ENCODE measurements around the gene DCAF6.

DCAF6 gene

DNA sequence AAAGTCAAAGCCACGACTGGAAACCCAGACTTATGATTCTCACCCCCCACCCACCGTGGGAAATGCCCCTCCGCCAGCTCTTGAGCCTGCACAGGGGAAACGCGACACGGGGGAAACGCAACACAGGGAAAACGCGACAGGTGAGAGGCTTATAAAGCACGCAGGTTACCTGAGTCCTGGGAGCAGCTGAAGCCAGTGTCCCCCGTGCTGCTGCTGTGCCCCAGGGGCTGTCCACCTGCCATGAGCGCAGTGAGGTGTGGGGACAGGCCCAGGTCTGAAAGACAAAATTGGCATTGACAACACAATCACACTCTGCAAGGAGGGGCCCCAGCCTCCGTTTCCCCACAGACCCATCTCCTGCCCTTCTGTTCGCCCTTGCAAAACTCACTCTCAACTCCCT is 153.9 kb downstream of the DCAF6 start:
- Mint-ChIP-seq H3K36me3 (ENCODE audit: insufficient read depth) (no peaks in the 10 kb centered on the region), H3K4me3 (no peak overlapping the region), H3K27me3 (peaks cover 6 to 46% of the 10 kb centered on the region in 2 donors), H3K4me1 (ENCODE audit: low read depth in 2 of 2) (no peaks in the 10 kb centered on the region), H3K9me3 (no peaks in the 10 kb centered on the region), H3K27ac (no peak overlapping the region)
- ATAC-seq (replicated peaks) (no peak), DNase-seq (no peak)

DNA sequence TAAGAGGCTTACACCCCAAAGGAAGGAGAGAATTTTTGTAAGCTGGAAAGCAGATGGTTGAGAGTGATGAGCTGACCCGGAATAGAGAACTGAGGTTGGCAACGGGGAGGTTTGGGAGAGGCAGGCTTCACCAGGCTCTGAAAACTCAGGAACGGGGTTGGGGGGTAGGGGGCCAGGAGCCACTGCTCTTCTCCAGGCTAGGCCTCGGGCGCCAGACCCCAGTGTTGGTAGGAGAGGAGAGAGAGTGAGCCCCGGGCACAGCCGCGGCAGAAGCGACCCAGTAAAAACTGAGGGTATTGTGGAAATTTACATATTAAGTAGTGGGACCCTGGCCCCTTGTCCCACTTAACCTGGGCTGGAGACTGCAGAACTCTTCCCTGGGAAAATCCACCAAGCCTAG is 154.6 kb downstream of the DCAF6 start:
- peak overlapping the region in 1 of 2 donors; percentile 19 for H3K27ac Mint-ChIP-seq
- ATAC-seq (replicated peaks) (no peak), DNase-seq (no peak)
- no peaks in the 10 kb centered on the region for H3K4me1 Mint-ChIP-seq (ENCODE audit: low read depth in 2 of 2)
- no peaks in the 10 kb centered on the region for H3K36me3 Mint-ChIP-seq (ENCODE audit: insufficient read depth)
- no peaks in the 10 kb centered on the region for H3K9me3 Mint-ChIP-seq
- H3K27me3 Mint-ChIP-seq, result peaks cover 6 to 46% of the 10 kb centered on the region in 2 donors
- H3K4me3 Mint-ChIP-seq, result no peak overlapping the region

DNA sequence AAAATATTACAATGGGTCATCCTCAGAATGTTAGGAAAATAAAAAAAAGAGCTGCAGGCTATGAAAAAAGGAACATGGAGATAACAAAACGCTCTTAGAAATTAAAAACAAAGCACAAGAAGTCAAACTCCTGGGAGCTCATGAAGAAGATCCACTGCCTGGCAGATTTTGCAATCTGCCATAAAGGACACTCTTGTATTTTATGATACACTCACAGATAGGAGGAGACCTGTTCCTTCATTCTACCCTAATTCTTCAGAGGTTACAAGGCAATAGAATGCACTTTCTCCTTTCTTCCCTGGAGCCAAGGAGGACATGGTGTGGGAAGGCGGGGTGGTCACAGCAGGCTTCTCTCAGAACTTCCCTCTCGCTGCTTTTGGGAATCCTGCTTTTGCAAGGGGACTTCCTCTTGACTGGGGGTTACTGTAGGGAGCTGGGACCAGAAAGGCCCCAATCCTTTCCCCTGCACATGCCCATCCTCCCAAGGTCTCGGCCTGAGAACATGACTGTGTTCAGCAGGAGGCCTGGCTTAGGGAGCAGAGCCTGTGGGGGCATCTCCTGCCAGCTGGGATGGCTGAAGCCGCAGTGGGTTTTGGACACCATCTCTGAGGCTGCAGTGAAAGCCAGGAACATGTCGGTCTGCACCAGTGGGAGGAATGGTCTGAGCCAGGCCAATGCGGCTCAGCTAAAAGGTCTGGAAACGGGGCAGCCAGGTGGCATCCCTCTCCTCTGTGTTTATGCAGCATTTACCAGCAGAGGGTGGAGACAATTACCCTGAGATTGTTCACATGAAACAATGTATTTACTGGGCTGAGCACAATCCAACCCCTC is 155.5 kb downstream of the DCAF6 start:
- no peaks in the 10 kb centered on the region for H3K36me3 Mint-ChIP-seq (ENCODE audit: insufficient read depth)
- no peak for ATAC-seq (replicated peaks)
- H3K27ac Mint-ChIP-seq, result no peak overlapping the region
- no peaks in the 10 kb centered on the region for H3K9me3 Mint-ChIP-seq
- DNase-seq, result no peak
- H3K4me1 Mint-ChIP-seq (ENCODE audit: low read depth in 2 of 2), result no peaks in the 10 kb centered on the region
- no peak overlapping the region for H3K4me3 Mint-ChIP-seq
- peaks cover 6 to 41% of the 10 kb centered on the region in 2 donors for H3K27me3 Mint-ChIP-seq

DNA sequence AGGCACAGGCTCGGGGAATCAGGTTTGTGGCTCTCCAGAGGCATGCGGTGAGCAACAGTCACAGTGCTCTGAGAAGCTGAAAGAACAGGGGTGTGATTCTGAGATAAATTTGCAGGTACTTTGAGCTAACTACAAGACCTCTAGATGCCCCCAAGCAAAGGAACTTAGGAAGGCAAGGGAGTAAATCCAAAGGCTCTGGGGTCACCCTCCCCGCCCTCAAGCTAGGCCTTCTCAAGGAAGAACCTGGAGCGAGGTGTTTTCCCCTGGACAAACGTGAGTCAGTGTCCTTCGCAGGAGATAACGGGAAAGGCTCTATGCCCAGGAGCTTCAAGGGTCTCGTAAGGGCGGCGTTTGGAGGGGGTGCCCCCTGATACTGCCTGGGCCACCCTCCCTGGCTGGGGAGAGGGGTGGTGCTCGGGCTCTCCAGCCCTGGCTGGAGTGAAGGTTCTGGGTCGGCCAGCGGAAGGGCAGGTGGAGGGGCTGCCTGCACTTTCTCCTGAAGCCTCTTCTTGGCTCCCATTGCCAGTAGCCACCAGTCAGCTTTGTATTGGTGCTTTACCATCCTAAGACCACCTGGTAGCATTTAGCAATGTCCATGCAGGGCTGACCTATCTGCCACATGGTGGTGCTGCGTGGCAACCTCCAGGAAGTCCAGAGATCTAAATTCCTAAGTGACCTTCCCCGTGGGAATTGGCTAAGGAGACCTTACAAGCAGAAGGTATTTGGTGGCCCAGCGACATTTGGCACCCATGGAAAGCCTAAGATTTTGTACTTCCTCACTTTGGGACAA is 156.3 kb downstream of the DCAF6 start:
- no peak overlapping the region for H3K27ac Mint-ChIP-seq
- DNase-seq (no peak), ATAC-seq (replicated peaks) (no peak)
- H3K4me1 Mint-ChIP-seq (ENCODE audit: low read depth in 2 of 2), result no peaks in the 10 kb centered on the region
- H3K9me3 Mint-ChIP-seq, result no peaks in the 10 kb centered on the region
- H3K27me3 Mint-ChIP-seq, result peaks cover 5 to 37% of the 10 kb centered on the region in 2 donors
- no peaks in the 10 kb centered on the region for H3K36me3 Mint-ChIP-seq (ENCODE audit: insufficient read depth)
- H3K4me3 Mint-ChIP-seq, result no peak overlapping the region

DNA sequence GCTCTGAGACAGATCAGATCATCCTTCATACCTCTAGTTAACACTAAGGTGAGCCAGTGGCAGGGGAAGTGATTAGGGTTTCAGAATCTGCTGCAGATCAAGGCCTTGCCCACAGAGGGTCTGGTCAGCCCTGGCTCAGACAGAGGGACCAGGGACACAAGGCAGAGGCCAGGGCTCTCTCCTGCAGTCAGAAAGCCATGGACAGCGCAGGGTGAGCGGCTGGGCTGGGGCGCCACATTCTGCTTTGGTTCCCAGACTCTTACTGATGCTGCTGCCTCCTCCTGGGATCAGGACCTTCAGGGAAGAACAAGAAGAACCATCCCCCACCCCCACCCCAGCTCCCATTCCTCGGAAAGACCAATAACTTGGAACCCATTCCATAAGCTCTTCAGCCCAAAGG is 157.1 kb downstream of the DCAF6 start:
- H3K4me3 Mint-ChIP-seq, result no peak overlapping the region
- ATAC-seq (replicated peaks) (no peak), DNase-seq (no peak)
- no peak overlapping the region for H3K27ac Mint-ChIP-seq
- peaks cover 0 to 37% of the 10 kb centered on the region in 2 donors for H3K27me3 Mint-ChIP-seq
- H3K36me3 Mint-ChIP-seq (ENCODE audit: insufficient read depth), result no peaks in the 10 kb centered on the region
- no peaks in the 10 kb centered on the region for H3K9me3 Mint-ChIP-seq
- H3K4me1 Mint-ChIP-seq (ENCODE audit: low read depth in 2 of 2), result no peaks in the 10 kb centered on the region

DNA sequence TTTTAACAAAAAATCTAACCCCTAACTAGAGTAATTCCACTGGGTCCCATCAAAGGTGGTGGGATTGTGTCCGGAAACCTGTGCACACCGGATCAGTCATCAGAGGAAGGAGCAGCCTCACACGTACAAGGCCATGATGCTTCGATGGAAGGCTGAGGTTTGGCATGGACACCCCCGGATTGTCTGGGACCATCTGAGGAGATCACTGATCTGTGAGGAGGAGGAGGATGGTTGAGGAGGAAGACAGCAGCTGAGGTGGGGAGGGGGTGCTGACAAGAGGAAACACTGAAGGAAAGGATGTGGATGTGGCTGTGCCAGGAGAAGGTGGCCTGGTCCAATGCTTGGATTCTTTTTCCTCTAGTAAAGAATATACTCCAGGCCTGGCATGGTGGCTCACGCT is 159.0 kb downstream of the DCAF6 start:
- ATAC-seq (replicated peaks) (no peak), DNase-seq (no peak)
- H3K36me3 Mint-ChIP-seq (ENCODE audit: insufficient read depth), result no peaks in the 10 kb centered on the region
- H3K9me3 Mint-ChIP-seq, result no peaks in the 10 kb centered on the region
- no peak overlapping the region for H3K4me3 Mint-ChIP-seq
- H3K27ac Mint-ChIP-seq, result no peak overlapping the region
- peaks cover 0 to 24% of the 10 kb centered on the region in 2 donors for H3K27me3 Mint-ChIP-seq
- no peaks in the 10 kb centered on the region for H3K4me1 Mint-ChIP-seq (ENCODE audit: low read depth in 2 of 2)

DNA sequence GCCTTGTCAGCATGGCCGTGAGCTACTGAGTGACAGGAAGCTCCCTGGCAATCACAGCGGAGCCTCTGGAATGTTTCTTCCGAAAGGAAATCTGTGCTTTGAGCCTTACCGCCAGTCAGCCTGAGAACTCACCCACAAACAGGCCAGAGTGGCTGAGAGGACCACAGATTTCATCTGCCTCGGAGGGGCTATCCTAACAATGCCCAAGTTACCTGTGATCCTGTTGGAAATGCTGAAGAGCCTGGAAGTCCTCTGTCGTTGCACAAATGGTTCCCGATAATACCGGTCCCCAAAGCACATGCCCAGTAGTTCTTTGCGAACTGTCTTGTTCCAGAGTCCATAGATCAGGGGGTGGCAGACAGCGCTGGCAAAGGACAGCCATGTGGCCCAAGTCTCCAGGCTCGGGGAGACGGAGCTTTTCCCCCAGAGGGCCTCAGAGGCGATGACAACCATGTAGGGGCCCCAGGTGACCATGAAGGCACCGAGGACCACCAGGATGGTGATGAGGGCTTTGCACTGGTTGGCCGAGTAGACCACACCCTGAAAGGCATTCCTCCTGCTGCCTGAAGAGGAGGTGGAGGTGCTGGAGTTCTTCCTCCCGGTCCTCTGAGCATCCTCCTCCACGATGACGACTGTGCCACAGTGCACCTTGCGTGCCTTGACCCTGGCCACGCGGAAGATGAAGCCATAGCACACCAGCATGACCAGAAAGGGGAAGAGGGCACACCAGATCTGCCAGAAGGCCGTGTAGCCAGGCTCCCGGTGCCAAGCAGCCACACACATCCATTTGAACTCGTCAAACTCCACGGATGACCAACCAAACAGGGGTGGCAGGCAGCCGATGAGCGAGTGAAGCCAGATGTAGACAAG is 160.0 kb downstream of the DCAF6 start:
- Mint-ChIP-seq H3K36me3 (ENCODE audit: insufficient read depth) (no peaks in the 10 kb centered on the region), H3K27me3 (peaks cover 0 to 14% of the 10 kb centered on the region in 2 donors), H3K4me1 (ENCODE audit: low read depth in 2 of 2) (no peaks in the 10 kb centered on the region), H3K4me3 (no peak overlapping the region), H3K27ac (no peak overlapping the region), H3K9me3 (no peaks in the 10 kb centered on the region)
- DNase-seq (no peak), ATAC-seq (replicated peaks) (no peak)

DNA sequence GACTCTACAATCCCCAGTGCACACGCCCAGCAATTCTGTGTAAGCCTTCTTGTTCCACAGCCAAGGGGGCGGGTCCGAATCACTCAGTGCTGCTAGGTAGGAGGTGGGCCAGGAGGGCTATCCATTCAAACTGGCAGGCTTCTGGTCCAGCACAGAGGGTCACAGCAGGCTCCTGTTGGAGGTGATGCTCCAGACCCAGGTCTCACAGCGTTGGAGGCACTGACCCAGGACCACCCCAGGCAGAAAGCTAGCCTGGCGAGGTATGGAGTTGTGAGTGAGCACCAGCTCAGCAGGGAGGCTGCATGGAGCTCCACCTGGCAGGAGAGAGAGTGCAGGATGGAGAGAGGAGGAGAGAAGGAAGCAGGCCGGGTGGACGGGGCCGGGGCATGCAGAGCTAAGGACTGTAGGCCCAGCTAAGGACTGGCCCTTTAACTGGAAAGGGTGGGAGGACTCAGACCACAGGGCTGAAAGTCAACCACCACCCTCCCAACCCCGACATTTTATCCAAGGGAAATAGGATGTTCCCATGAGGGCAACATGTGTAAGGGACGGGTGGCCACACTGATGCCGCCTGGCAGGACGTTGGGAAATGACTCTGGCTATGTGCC is 161.5 kb downstream of the DCAF6 start:
- DNase-seq (no peak), ATAC-seq (replicated peaks) (no peak)
- Mint-ChIP-seq H3K36me3 (ENCODE audit: insufficient read depth) (no peaks in the 10 kb centered on the region), H3K27me3 (peaks cover 2 to 14% of the 10 kb centered on the region in 2 donors), H3K4me1 (ENCODE audit: low read depth in 2 of 2) (no peaks in the 10 kb centered on the region), H3K27ac (no peak overlapping the region), H3K9me3 (no peaks in the 10 kb centered on the region), H3K4me3 (no peak overlapping the region)

DNA sequence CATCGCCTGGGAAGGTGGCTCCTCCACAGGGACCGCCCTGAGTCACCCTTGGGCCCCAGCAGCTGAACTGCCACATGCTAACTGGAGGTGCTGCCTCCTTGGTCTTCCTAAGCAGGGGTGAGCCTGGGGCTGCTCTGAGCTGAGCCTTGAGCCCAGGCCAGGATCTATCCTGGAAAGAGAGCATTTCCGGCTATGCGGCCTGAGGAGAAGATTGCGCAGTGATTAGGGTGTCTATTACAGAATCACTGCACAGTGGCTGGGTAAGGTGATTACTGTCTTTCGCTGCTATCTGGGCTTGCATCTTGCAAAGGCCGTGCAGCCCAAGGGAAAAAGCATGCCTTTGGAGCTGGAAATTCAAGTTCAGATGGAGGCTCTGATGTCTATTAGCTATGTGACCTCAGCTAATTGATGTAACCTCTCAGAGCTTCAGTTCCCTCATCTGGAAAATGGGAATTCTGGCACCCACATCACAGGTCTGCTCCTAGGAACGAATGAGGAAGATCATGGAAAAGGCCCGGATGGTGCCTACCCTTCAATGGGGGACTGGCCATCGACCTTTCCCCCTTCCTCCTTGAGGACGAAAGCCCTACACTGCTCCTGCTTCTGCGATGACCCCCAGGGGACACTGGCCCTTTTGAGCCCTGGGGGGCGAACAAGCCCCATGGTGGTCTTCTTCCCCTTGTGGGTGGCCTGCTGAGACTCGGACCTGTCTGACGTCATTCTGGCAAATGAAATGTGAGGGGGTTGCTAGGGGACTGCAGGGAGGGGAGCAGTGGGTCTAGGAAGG is 162.2 kb downstream of the DCAF6 start:
- H3K9me3 Mint-ChIP-seq, result no peaks in the 10 kb centered on the region

DNA sequence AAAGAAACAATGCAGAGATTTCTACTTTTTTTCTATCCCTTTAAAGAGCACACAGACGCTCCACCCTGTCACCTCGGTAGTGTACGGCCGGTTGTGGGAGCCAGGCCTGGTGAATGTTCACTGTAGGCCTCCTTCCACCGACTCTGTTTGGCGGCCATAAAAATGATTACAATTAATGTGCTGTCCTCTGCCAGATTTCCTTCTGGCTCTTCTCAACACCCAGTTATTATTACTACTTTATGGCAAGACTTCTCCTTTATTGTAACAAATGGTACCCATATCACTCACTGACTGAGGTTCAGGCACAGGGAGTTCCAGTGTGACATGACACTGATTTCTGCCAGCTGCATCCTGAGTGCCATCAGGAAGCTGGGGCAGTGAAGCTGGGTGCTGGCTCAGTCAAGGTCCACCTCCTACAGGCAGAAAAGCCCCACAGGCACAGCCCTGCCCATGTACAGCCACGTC is 162.9 kb downstream of the DCAF6 start:
- ATAC-seq (replicated peaks), result no peak

More for the DNA sequence above, 162.2 kb downstream of the DCAF6 start:
- ATAC-seq (replicated peaks), result no peak
- Mint-ChIP-seq H3K36me3 (ENCODE audit: insufficient read depth) (no peaks in the 10 kb centered on the region), H3K27me3 (peaks cover 9 to 18% of the 10 kb centered on the region in 2 donors), H3K4me1 (ENCODE audit: low read depth in 2 of 2) (no peaks in the 10 kb centered on the region), H3K4me3 (no peak overlapping the region), H3K27ac (no peak overlapping the region)
- no peak for DNase-seq

DNA sequence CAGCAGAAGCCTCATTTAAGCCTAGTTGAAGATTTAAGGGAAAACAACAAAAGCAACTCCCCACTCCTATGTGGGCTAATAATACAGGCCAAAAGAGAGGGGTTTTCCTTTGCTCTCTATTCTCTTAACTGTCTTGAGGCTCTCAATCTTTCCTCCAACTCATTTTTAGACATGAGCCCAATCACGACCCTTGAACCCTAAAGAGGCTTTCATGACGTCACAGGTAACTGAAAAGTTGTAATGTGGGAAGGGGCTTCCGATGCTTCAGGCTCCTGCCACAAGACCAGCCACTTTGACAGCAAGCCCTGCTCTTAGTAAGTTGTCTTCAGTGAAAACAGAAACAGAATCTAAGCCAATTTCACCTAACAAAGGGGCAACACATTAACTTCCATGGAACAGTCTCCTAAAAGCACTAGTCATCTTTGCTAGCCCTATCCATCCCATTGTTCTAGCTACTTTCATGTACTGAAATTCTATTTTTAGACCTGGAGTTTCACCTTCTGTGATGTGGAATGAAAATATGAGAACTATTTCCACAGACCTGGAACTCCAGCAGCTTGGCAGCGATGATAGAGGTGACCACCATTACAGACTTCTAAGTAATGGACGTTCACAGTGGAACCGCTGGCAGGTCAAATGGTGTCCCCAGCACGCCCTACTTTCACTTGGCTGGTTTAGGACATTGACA is 164.0 kb downstream of the DCAF6 start:
- H3K4me1 Mint-ChIP-seq (ENCODE audit: low read depth in 2 of 2), result no peaks in the 10 kb centered on the region
- no peaks in the 10 kb centered on the region for H3K36me3 Mint-ChIP-seq (ENCODE audit: insufficient read depth)
- H3K27me3 Mint-ChIP-seq, result peaks cover 20 to 24% of the 10 kb centered on the region in 2 donors
- no peak overlapping the region for H3K4me3 Mint-ChIP-seq
- no peak for ATAC-seq (replicated peaks)
- no peaks in the 10 kb centered on the region for H3K9me3 Mint-ChIP-seq
- no peak overlapping the region for H3K27ac Mint-ChIP-seq
- no peak for DNase-seq

More for the DNA sequence above, 162.9 kb downstream of the DCAF6 start:
- Mint-ChIP-seq H3K27me3 (peaks cover 15 to 18% of the 10 kb centered on the region in 2 donors), H3K9me3 (no peaks in the 10 kb centered on the region), H3K36me3 (ENCODE audit: insufficient read depth) (no peaks in the 10 kb centered on the region), H3K4me3 (no peak overlapping the region), H3K27ac (no peak overlapping the region), H3K4me1 (ENCODE audit: low read depth in 2 of 2) (no peaks in the 10 kb centered on the region)
- DNase-seq, result no peak

DNA sequence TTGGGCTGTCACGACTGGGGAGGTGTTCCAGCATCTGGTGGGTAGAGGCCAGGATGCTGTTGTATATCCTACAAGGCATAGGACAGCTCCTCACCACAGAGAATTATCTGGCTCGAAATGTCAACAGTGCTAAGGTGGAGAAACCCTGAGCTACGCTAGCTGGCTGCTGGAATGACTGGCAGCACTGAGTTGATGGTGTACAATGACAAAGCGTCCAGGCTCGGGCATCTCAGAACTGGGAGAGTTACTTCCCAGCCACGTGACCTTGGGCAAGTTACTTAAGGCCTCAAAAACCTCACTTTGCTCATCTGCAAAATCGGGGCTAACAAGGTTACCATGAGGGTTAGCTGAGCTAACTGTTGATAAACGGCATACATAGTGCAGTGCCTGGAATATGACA is 164.9 kb downstream of the DCAF6 start:
- DNase-seq (no peak), ATAC-seq (replicated peaks) (no peak)
- Mint-ChIP-seq H3K4me1 (ENCODE audit: low read depth in 2 of 2) (no peaks in the 10 kb centered on the region), H3K4me3 (no peak overlapping the region), H3K36me3 (ENCODE audit: insufficient read depth) (no peaks in the 10 kb centered on the region), H3K27ac (no peak overlapping the region), H3K27me3 (peaks cover 28 to 31% of the 10 kb centered on the region in 2 donors), H3K9me3 (no peaks in the 10 kb centered on the region)
